Measurements from ENCODE around the gene RHEB. TPM values are rescaled to one million over a fixed set of nuclear protein-coding genes. Genes with fewer than 3 reads are reported as not detected.
A peak's percentile ranks its signal among the peaks of the same experiment; 100 is the strongest.

Gene RHEB
- total and polyA plus RNA-seq, 2 of the 13 experiments (the other 11 are each of a cell fraction or from before 2014, with no cell fraction given), result 55.0 to 77.6 TPM

GRCh38 chr7:151519765-151520418 is at the start of gene RHEB (continued):
- TF ChIP-seq ZFP1 (CRISPR knock-in tag; IDR thresholded peaks at IDR 0.05) (no peak), MNT (IDR thresholded peaks at IDR 0.05) (peak; percentile 37; the same call in 1 of the 2 replicates), PTBP1 (IDR thresholded peaks at IDR 0.05; ENCODE audit: low read depth, low read length, poor library complexity, severe bottlenecking) (no peak), NR2F1 (CRISPR knock-in tag; IDR thresholded peaks at IDR 0.05) (no peak), BCL6 (CRISPR knock-in tag; IDR thresholded peaks at IDR 0.05) (no peak), NR3C1 (CRISPR knock-in tag; IDR thresholded peaks at IDR 0.05) (no peak), GLI4 (CRISPR knock-in tag; IDR thresholded peaks at IDR 0.05; ENCODE audit: borderline replicate concordance) (no peak), ZNF564 (CRISPR knock-in tag; IDR thresholded peaks at IDR 0.05) (no peak), NKX3-1 (CRISPR knock-in tag; IDR thresholded peaks at IDR 0.05) (no peak), ZNF567 (CRISPR knock-in tag; IDR thresholded peaks at IDR 0.05; ENCODE audit: borderline replicate concordance) (no peak), ZNF737 (CRISPR knock-in tag; IDR thresholded peaks at IDR 0.05; ENCODE audit: borderline replicate concordance) (no peak), BRCA1 (CRISPR knock-in tag; IDR thresholded peaks at IDR 0.05) (no peak), TBX2 (CRISPR knock-in tag; IDR thresholded peaks at IDR 0.05; ENCODE audit: borderline replicate concordance) (peak; percentile 52), ZNF446 (CRISPR knock-in tag; IDR thresholded peaks at IDR 0.05) (no peak), HNF1A (IDR thresholded peaks at IDR 0.05; ENCODE audit: low read depth) (no peak), HNF1A (CRISPR knock-in tag; IDR thresholded peaks at IDR 0.05; ENCODE audit: borderline replicate concordance) (0 out of 2 replicates have a peak, but pooled peaks have one; percentile 45), DPF2 (CRISPR knock-in tag; IDR thresholded peaks at IDR 0.05; ENCODE audit: borderline replicate concordance, low read depth) (no peak), ZNF317 (CRISPR knock-in tag; IDR thresholded peaks at IDR 0.05) (no peak)

Data from HepG2 (cell line).